Measurements from ENCODE around the gene AGXT.

AGXT gene

DNA sequence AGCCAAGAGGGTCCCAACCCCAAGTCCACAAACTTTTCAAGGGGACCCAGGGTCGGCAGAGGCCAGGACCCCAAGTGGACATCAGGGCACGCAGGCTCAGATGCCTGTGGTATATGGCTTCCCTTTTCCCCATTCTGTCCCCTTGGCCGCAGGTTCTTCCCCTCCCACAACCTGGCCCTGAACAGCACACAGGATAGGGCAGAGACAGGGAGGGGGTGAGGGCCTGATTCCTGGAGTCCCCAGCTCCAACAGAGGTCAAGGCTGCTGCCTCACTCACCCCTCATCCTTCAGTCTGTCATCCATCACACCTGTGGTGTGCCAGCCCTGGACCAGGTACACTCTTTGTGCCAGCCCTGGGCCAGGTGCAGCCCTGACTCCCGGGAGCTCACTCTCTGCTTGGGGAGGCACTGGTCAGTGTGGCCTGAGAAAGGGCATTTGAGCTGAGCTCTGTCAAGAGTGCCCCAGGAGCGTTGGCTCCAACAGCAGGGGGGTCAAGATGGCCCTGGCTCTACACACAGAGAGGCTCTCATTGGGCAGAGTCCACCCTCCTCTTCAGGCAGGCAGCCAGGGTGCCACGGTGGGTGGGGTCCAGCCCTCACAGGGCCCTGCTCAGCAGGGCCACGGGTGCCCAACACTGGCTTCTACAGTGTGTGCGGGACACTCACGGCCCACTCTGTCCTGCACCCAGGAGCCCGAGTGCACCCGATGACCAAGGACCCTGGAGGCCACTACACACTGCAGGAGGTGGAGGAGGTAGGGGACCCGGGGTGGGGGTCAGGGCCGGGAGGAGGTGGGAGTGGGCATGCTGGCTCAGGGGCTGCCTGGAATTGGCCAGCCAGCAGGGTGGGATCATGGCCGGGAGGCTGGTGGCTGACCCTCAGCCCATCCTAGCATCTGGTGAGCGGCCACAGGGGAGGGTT, 1.6 kb downstream of the AGXT start:
- H3K4me3 ChIP-seq (ENCODE audit: low read depth in 1 of 5, low read length in 5 of 5) = no peak overlapping the region
- H3K9ac ChIP-seq (ENCODE audit: low read length in 5 of 5) = no peak overlapping the region
- no peaks in the 10 kb centered on the region for H3K27me3 ChIP-seq (ENCODE audit: control insufficient read depth in 5 of 5, insufficient read depth in 4 of 5, low read length in 5 of 5)
- H3K4me1 ChIP-seq (ENCODE audit: control insufficient read depth in 5 of 5, insufficient read depth in 5 of 5, low read length in 5 of 5) = peaks cover 3 to 39% (median 23%) of the 10 kb centered on the region in 5 donors
- no peak overlapping the region for H3K27ac ChIP-seq (ENCODE audit: low read depth, low read length)
- no peaks in the 10 kb centered on the region for H3K36me3 ChIP-seq (ENCODE audit: control insufficient read depth in 5 of 5, insufficient read depth in 5 of 5, low read length in 5 of 5)
- H3K9me3 ChIP-seq (ENCODE audit: control insufficient read depth in 5 of 5, low read length in 5 of 5) = no peaks in the 10 kb centered on the region

DNA sequence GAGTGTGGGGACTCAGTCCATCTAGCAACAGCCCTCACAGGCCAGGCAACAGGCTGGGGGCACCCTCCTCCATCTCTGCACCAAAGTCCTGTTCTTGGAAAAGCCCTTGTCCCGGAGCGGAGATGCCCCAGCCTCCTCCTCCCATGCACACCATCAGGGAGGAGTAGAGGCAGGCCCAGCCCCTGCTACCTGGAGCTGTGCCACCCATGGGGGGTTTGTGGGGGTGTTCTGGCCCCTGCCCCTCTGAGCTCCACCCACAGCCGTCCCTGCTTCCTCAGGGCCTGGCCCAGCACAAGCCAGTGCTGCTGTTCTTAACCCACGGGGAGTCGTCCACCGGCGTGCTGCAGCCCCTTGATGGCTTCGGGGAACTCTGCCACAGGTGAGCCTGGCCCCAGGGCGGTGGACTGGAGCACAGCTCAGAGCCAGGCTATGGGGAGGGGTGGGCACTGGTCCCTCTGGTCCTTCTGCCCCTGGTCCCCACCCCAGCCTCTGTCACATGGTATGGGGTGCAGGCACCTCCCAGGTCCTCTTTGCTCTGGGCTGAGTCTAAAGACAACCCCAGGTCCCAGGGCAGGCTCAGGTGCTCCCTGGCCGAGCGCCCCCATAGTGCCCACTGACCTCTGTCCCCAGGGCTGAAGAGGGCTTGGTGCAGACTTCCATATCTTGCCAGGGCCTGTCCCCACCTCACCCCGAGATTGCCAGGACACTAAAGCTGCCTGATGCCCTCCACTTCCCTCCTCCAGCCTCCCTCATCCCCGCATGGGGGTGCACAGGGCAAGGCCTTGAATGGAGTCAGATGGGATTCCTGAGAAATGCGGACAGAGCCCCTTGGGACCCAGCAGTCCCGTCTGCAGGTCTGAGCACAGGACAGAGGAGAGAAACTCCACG, 2.7 kb downstream of the AGXT start:
- no peak overlapping the region for H3K27ac ChIP-seq (ENCODE audit: low read depth, low read length)
- H3K36me3 ChIP-seq (ENCODE audit: control insufficient read depth in 5 of 5, insufficient read depth in 5 of 5, low read length in 5 of 5) = no peaks in the 10 kb centered on the region
- H3K27me3 ChIP-seq (ENCODE audit: control insufficient read depth in 5 of 5, insufficient read depth in 4 of 5, low read length in 5 of 5) = no peaks in the 10 kb centered on the region
- peaks cover 4 to 50% (median 31%) of the 10 kb centered on the region in 5 donors for H3K4me1 ChIP-seq (ENCODE audit: control insufficient read depth in 5 of 5, insufficient read depth in 5 of 5, low read length in 5 of 5)
- no peak overlapping the region for H3K9ac ChIP-seq (ENCODE audit: low read length in 5 of 5)
- no peak overlapping the region for H3K4me3 ChIP-seq (ENCODE audit: low read depth in 1 of 5, low read length in 5 of 5)
- no peaks in the 10 kb centered on the region for H3K9me3 ChIP-seq (ENCODE audit: control insufficient read depth in 5 of 5, low read length in 5 of 5)

DNA sequence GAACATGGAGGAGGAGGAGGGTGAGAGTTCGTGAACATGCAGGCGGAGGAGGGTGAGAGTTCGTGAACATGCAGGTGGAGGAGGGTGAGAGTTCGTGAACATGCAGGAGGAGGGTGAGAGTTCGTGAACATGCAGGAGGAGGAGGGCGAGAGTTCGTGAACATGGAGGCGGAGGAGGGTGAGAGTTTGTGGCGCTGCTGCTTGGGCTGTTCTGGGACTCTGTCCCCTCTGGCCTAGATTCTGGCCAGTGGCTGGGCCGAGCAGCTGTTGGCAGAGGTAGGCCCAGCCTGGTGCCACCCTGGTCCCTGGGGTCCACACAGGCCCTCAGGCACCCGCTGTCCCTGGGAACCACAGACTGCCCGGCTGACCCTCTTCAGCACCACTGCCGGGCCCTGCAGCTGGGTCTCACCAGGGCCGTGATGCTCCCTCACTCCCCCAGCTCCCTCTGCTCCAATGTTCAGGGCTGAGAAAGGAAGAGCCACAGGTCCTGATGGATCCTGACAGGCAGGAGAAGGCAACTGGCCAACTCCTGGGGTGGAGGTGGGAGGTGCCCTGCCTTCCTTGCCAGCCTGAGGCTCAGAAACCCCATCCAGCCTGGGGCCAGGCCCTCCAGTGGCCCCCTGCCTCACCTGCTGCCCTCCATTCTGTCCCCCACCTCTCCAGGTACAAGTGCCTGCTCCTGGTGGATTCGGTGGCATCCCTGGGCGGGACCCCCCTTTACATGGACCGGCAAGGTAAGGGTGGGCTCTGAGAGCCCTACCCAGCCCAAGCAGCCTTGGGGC, 3.9 kb downstream of the AGXT start:
- H3K27me3 ChIP-seq (ENCODE audit: control insufficient read depth in 5 of 5, insufficient read depth in 4 of 5, low read length in 5 of 5) = no peaks in the 10 kb centered on the region

DNA sequence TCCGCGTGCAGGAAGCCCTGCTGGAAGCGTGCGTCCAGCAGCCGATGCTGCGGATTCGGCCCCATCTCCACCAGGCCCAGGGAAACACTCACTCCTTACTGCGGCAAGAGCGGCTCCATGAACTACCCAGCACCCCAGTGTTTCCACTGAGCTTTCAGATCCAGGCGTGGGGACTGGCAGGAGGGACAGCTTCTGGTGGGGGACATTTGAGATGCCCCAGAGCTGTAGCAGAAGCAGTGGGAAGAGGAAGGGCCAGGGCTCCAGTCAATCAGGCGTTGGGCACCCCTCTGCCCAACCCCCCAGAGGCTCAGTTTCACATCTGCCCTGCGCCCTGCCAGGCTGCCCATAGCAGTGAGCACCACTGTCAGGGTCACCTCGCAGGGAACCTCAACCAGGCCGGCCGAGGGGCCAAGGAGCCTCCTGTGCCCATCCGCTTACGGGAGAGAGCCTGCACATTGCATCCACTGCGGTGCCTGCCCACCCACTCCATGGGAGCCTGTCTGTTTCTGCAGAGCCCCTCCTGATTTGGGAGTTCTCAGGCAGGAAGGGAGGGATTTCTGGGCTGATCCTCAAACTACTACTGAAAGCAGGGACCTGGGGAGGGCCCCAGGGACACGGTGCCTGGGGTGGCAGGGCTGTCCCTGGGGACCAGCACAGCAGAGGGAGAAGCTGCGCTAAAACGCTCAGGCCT, 4.6 kb downstream of the AGXT start:
- Histone ChIP-seq H3K36me3 (ENCODE audit: control insufficient read depth in 5 of 5, insufficient read depth in 5 of 5, low read length in 5 of 5) (no peaks in the 10 kb centered on the region), H3K9me3 (ENCODE audit: control insufficient read depth in 5 of 5, low read length in 5 of 5) (no peaks in the 10 kb centered on the region), H3K4me3 (ENCODE audit: low read depth in 1 of 5, low read length in 5 of 5) (no peak overlapping the region), H3K27ac (ENCODE audit: low read depth, low read length) (no peak overlapping the region), H3K9ac (ENCODE audit: low read length in 5 of 5) (peak overlapping the region in 1 of 5 donors; percentile 22), H3K27me3 (ENCODE audit: control insufficient read depth in 5 of 5, insufficient read depth in 4 of 5, low read length in 5 of 5) (no peaks in the 10 kb centered on the region), H3K4me1 (ENCODE audit: control insufficient read depth in 5 of 5, insufficient read depth in 5 of 5, low read length in 5 of 5) (peaks cover 4 to 58% (median 41%) of the 10 kb centered on the region in 5 donors)

More for the DNA sequence above, 3.9 kb downstream of the AGXT start:
- H3K4me3 ChIP-seq (ENCODE audit: low read depth in 1 of 5, low read length in 5 of 5) = peak overlapping the region in 2 of 5 donors; percentile 13 to 18
- H3K36me3 ChIP-seq (ENCODE audit: control insufficient read depth in 5 of 5, insufficient read depth in 5 of 5, low read length in 5 of 5) = no peaks in the 10 kb centered on the region
- no peak overlapping the region for H3K27ac ChIP-seq (ENCODE audit: low read depth, low read length)
- peaks cover 4 to 58% (median 41%) of the 10 kb centered on the region in 5 donors for H3K4me1 ChIP-seq (ENCODE audit: control insufficient read depth in 5 of 5, insufficient read depth in 5 of 5, low read length in 5 of 5)
- no peak overlapping the region for H3K9ac ChIP-seq (ENCODE audit: low read length in 5 of 5)
- H3K9me3 ChIP-seq (ENCODE audit: control insufficient read depth in 5 of 5, low read length in 5 of 5) = no peaks in the 10 kb centered on the region

- Histone ChIP-seq H3K27me3 (ENCODE audit: control insufficient read depth in 5 of 5, insufficient read depth in 4 of 5, low read length in 5 of 5) (no peaks in the 10 kb centered on the region), H3K27ac (ENCODE audit: low read depth, low read length) (no peak overlapping the region)
Measured at GRCh38 chr2:240873805-240874714, 5.4 kb downstream of the AGXT start.

DNA sequence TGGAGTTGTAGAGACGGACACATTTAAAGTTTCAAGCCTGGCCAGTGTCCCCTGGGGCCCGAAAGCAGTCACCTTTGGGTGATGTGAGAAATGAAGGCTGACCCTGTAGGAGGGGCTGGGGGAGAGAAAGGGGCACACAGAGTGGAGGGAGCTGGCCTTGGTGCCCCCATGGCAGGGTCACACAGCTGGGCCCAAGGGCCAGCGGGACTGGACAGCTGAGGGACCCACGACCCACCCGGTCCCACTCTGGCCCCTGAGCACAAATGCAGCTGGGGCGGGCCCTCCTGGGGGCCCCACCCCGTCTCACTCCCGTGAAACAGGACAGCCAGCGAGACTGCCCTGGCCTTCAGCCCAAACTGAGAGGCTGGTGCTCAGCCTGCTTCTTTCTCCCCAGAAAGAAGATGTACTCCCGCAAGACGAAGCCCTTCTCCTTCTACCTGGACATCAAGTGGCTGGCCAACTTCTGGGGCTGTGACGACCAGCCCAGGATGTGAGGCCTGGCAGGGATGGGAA, 6.1 kb downstream of the AGXT start:
- Histone ChIP-seq H3K36me3 (ENCODE audit: control insufficient read depth in 5 of 5, insufficient read depth in 5 of 5, low read length in 5 of 5) (no peaks in the 10 kb centered on the region), H3K27me3 (ENCODE audit: control insufficient read depth in 5 of 5, insufficient read depth in 4 of 5, low read length in 5 of 5) (no peaks in the 10 kb centered on the region), H3K27ac (ENCODE audit: low read depth, low read length) (no peak overlapping the region), H3K9me3 (ENCODE audit: control insufficient read depth in 5 of 5, low read length in 5 of 5) (no peaks in the 10 kb centered on the region), H3K9ac (ENCODE audit: low read length in 5 of 5) (no peak overlapping the region), H3K4me3 (ENCODE audit: low read depth in 1 of 5, low read length in 5 of 5) (no peak overlapping the region), H3K4me1 (ENCODE audit: control insufficient read depth in 5 of 5, insufficient read depth in 5 of 5, low read length in 5 of 5) (peaks cover 4 to 54% (median 41%) of the 10 kb centered on the region in 5 donors)

More at GRCh38 chr2:240873805-240874714, 5.4 kb downstream of the AGXT start:
- H3K36me3 ChIP-seq (ENCODE audit: control insufficient read depth in 5 of 5, insufficient read depth in 5 of 5, low read length in 5 of 5) = no peaks in the 10 kb centered on the region
- H3K9me3 ChIP-seq (ENCODE audit: control insufficient read depth in 5 of 5, low read length in 5 of 5) = no peaks in the 10 kb centered on the region
- peak overlapping the region in 1 of 5 donors; percentile 22 for H3K9ac ChIP-seq (ENCODE audit: low read length in 5 of 5)
- no peak overlapping the region for H3K4me3 ChIP-seq (ENCODE audit: low read depth in 1 of 5, low read length in 5 of 5)
- H3K4me1 ChIP-seq (ENCODE audit: control insufficient read depth in 5 of 5, insufficient read depth in 5 of 5, low read length in 5 of 5) = peaks cover 4 to 54% (median 41%) of the 10 kb centered on the region in 5 donors

- Histone ChIP-seq H3K9me3 (ENCODE audit: control insufficient read depth in 5 of 5, low read length in 5 of 5) (no peaks in the 10 kb centered on the region), H3K9ac (ENCODE audit: low read length in 5 of 5) (no peak overlapping the region), H3K4me1 (ENCODE audit: control insufficient read depth in 5 of 5, insufficient read depth in 5 of 5, low read length in 5 of 5) (peaks cover 4 to 54% (median 41%) of the 10 kb centered on the region in 5 donors), H3K4me3 (ENCODE audit: low read depth in 1 of 5, low read length in 5 of 5) (no peak overlapping the region), H3K27me3 (ENCODE audit: control insufficient read depth in 5 of 5, insufficient read depth in 4 of 5, low read length in 5 of 5) (no peaks in the 10 kb centered on the region), H3K36me3 (ENCODE audit: control insufficient read depth in 5 of 5, insufficient read depth in 5 of 5, low read length in 5 of 5) (no peaks in the 10 kb centered on the region), H3K27ac (ENCODE audit: low read depth, low read length) (no peak overlapping the region)
Measured at GRCh38 chr2:240875228-240876034, 6.8 kb downstream of the AGXT start.

GRCh38 chr2:240876035-240876474, 7.4 kb downstream of the AGXT start:
- Histone ChIP-seq H3K9ac (ENCODE audit: low read length in 5 of 5) (no peak overlapping the region), H3K36me3 (ENCODE audit: control insufficient read depth in 5 of 5, insufficient read depth in 5 of 5, low read length in 5 of 5) (no peaks in the 10 kb centered on the region), H3K27me3 (ENCODE audit: control insufficient read depth in 5 of 5, insufficient read depth in 4 of 5, low read length in 5 of 5) (no peaks in the 10 kb centered on the region), H3K4me1 (ENCODE audit: control insufficient read depth in 5 of 5, insufficient read depth in 5 of 5, low read length in 5 of 5) (peaks cover 4 to 54% (median 41%) of the 10 kb centered on the region in 5 donors), H3K9me3 (ENCODE audit: control insufficient read depth in 5 of 5, low read length in 5 of 5) (no peaks in the 10 kb centered on the region), H3K27ac (ENCODE audit: low read depth, low read length) (no peak overlapping the region), H3K4me3 (ENCODE audit: low read depth in 1 of 5, low read length in 5 of 5) (no peak overlapping the region)
